Neural progenitor cell (in vitro differentiated cells): ENCODE data around the gene MAGI2. TPM values are rescaled to one million over a fixed set of nuclear protein-coding genes. Genes with fewer than 3 reads are reported as not detected.

Experiments used
- DNase-seq: peaks from one replicate; pipeline ENCODE4 v3.0.0-alpha.2; 2016; ENCODE audit warnings: low spot score
- H2AFZ ChIP-seq: fragments of 200-600 bp; sonication (generic); replicated peaks from 2 replicates; pipeline ENCODE4 v1.6.1; 2016; ENCODE audit warnings: antibody characterized with exemption
- H3F3A ChIP-seq: fragments of 200-600 bp; sonication (generic); 2 replicates; pipeline ENCODE4 v1.6.1; 2016; ENCODE audit warnings: antibody characterized with exemption, low read depth
- H3K27ac ChIP-seq: fragments of 200-600 bp; sonication (generic); 2 replicates; pipeline ENCODE4 v1.5.1; 2016; ENCODE audit warnings: mild to moderate bottlenecking
- H3K27me3 ChIP-seq: fragments of 200-600 bp; sonication (generic); 2 replicates; pipeline ENCODE4 v1.6.1; 2016; ENCODE audit warnings: mild to moderate bottlenecking, moderate library complexity
- H3K36me3 ChIP-seq: fragments of 200-600 bp; sonication (generic); 2 replicates; pipeline ENCODE4 v1.5.1; 2016
- H3K4me1 ChIP-seq: fragments of 200-600 bp; sonication (generic); 2 replicates; pipeline ENCODE4 v1.6.1; 2016; ENCODE audit warnings: mixed run types
- H3K4me2 ChIP-seq: fragments of 200-600 bp; sonication (generic); 2 replicates; pipeline ENCODE4 v1.6.1; 2016
- H3K4me3 ChIP-seq: fragments of 200-600 bp; sonication (generic); 2 replicates; pipeline ENCODE4 v1.5.1; 2016
- H3K79me2 ChIP-seq: fragments of 200-600 bp; sonication (generic); 2 replicates; pipeline ENCODE4 v1.6.1; 2016; ENCODE audit warnings: low read depth
- H3K9ac ChIP-seq: fragments of 200-600 bp; sonication (generic); 2 replicates; pipeline ENCODE4 v1.6.1; 2016
- H3K9me3 ChIP-seq: fragments of 200-600 bp; sonication (generic); 2 replicates; pipeline ENCODE4 v1.5.1; 2016; ENCODE audit warnings: low read depth
- H4K20me1 ChIP-seq: fragments of 200-600 bp; sonication (generic); 2 replicates; pipeline ENCODE4 v1.6.1; 2016; ENCODE audit warnings: low read depth
- H3K27ac Mint-ChIP-seq: 3 replicates; pipeline ENCODE4 v1.8.0; 2021; ENCODE audit warnings: mixed read lengths
- H3K27me3 Mint-ChIP-seq: 2 replicates; pipeline ENCODE4 v1.8.0; 2022; ENCODE audit warnings: low read depth, mild to moderate bottlenecking, inconsistent platforms, moderate library complexity, mixed read lengths; ENCODE audit not compliant: insufficient read depth
- H3K36me3 Mint-ChIP-seq: 3 replicates; pipeline ENCODE4 v1.8.0; 2021; ENCODE audit warnings: mixed read lengths
- H3K4me1 Mint-ChIP-seq: 3 replicates; pipeline ENCODE4 v1.8.0; 2021; ENCODE audit warnings: mixed read lengths
- H3K4me3 Mint-ChIP-seq: 3 replicates; pipeline ENCODE4 v1.8.0; 2021; ENCODE audit warnings: mild to moderate bottlenecking, moderate library complexity, mixed read lengths
- H3K9me3 Mint-ChIP-seq: 3 replicates; pipeline ENCODE4 v1.8.0; 2020; ENCODE audit warnings: mixed read lengths
- EZH2 ChIP-seq: fragments of 200-600 bp; sonication (generic); IDR thresholded peaks from 2 replicates; pipeline ENCODE4 v1.6.1; 2017; ENCODE audit warnings: antibody characterized with exemption, mild to moderate bottlenecking, moderate library complexity
- EZH2phosphoT487 ChIP-seq: fragments of 200-600 bp; sonication (generic); IDR thresholded peaks from 2 replicates; pipeline ENCODE4 v1.6.1; 2017; ENCODE audit warnings: antibody characterized with exemption
- total RNA-seq: library from RNA; depleted of rRNA; stranded (reverse); fragments of >200 nt; gene quantifications from 2 replicates; pipeline ENCODE4 v1.2.3, GENCODE V29; 2015; ENCODE audit warnings: low replicate concordance
- TF ChIP-seq, protein P1 (sequence below): fragments of 200-600 bp; sonication (generic); IDR thresholded peaks from 2 replicates; pipeline ENCODE4 v1.5.1; 2017; ENCODE audit warnings: antibody characterized with exemption, mild to moderate bottlenecking

The MAGI2 gene
- total RNA-seq, 1 donor from 2014 or later = 5.8 TPM

- H3K27me3 Mint-ChIP-seq = no peaks in the 10 kb centered on the region
Measured at GRCh38 chr7:78473571-78474301, 979.7 kb downstream of the MAGI2 start.

GRCh38 chr7:78473021-78473420 is 980.4 kb downstream of the MAGI2 start:
- no peaks in the 10 kb centered on the region for H3F3A ChIP-seq
- H3K27ac ChIP-seq = no peak overlapping the region
- TF ChIP-seq EZH2phosphoT487 (no peak), EZH2 (no peak)
- TF ChIP-seq, protein P1, sequence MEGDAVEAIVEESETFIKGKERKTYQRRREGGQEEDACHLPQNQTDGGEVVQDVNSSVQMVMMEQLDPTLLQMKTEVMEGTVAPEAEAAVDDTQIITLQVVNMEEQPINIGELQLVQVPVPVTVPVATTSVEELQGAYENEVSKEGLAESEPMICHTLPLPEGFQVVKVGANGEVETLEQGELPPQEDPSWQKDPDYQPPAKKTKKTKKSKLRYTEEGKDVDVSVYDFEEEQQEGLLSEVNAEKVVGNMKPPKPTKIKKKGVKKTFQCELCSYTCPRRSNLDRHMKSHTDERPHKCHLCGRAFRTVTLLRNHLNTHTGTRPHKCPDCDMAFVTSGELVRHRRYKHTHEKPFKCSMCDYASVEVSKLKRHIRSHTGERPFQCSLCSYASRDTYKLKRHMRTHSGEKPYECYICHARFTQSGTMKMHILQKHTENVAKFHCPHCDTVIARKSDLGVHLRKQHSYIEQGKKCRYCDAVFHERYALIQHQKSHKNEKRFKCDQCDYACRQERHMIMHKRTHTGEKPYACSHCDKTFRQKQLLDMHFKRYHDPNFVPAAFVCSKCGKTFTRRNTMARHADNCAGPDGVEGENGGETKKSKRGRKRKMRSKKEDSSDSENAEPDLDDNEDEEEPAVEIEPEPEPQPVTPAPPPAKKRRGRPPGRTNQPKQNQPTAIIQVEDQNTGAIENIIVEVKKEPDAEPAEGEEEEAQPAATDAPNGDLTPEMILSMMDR = no peak
- no peaks in the 10 kb centered on the region for H3K36me3 ChIP-seq
- H3K9me3 Mint-ChIP-seq = no peaks in the 10 kb centered on the region
- H3K9ac ChIP-seq = no peak overlapping the region
- no peak overlapping the region for H2AFZ ChIP-seq
- no peaks in the 10 kb centered on the region for H3K27me3 Mint-ChIP-seq
- no peaks in the 10 kb centered on the region for H3K4me1 Mint-ChIP-seq
- H3K4me3 Mint-ChIP-seq = no peak overlapping the region
- no peak overlapping the region for H3K4me2 ChIP-seq
- no peaks in the 10 kb centered on the region for H3K27me3 ChIP-seq
- H4K20me1 ChIP-seq = no peaks in the 10 kb centered on the region
- H3K36me3 Mint-ChIP-seq = no peaks in the 10 kb centered on the region
- no peaks in the 10 kb centered on the region for H3K9me3 ChIP-seq
- H3K4me3 ChIP-seq = no peak overlapping the region
- no peak for DNase-seq
- no peaks in the 10 kb centered on the region for H3K79me2 ChIP-seq
- H3K27ac Mint-ChIP-seq = no peak overlapping the region
- no peaks in the 10 kb centered on the region for H3K4me1 ChIP-seq

More at GRCh38 chr7:78473571-78474301, 979.7 kb downstream of the MAGI2 start:
- H4K20me1 ChIP-seq = no peaks in the 10 kb centered on the region
- no peaks in the 10 kb centered on the region for H3K79me2 ChIP-seq
- Mint-ChIP-seq H3K27ac (no peak overlapping the region), H3K36me3 (no peaks in the 10 kb centered on the region), H3K9me3 (no peaks in the 10 kb centered on the region), H3K4me1 (no peaks in the 10 kb centered on the region), H3K4me3 (no peak overlapping the region)
- TF ChIP-seq EZH2phosphoT487 = no peak
- no peak for TF ChIP-seq EZH2
- TF ChIP-seq, protein P1 = no peak
- no peak overlapping the region for H3K27ac ChIP-seq
- H3K4me1 ChIP-seq = peaks cover 5% of the 10 kb centered on the region
- no peaks in the 10 kb centered on the region for H3K36me3 ChIP-seq
- no peaks in the 10 kb centered on the region for H3K27me3 ChIP-seq
- DNase-seq = no peak
- peak overlapping the region; percentile 35 for H2AFZ ChIP-seq
- no peaks in the 10 kb centered on the region for H3F3A ChIP-seq
- no peak overlapping the region for H3K4me2 ChIP-seq
- no peak overlapping the region for H3K9ac ChIP-seq
- H3K9me3 ChIP-seq = no peaks in the 10 kb centered on the region
- no peak overlapping the region for H3K4me3 ChIP-seq

GRCh38 chr7:78472519-78472918 is 980.9 kb downstream of the MAGI2 start:
- no peak overlapping the region for H2AFZ ChIP-seq
- no peak overlapping the region for H3K4me2 ChIP-seq
- H3K4me3 ChIP-seq = no peak overlapping the region
- Mint-ChIP-seq H3K27me3 (no peaks in the 10 kb centered on the region), H3K36me3 (no peaks in the 10 kb centered on the region), H3K27ac (no peak overlapping the region), H3K4me1 (no peaks in the 10 kb centered on the region), H3K9me3 (no peaks in the 10 kb centered on the region), H3K4me3 (no peak overlapping the region)
- H3F3A ChIP-seq = no peaks in the 10 kb centered on the region
- no peak for DNase-seq
- no peaks in the 10 kb centered on the region for H3K4me1 ChIP-seq
- no peaks in the 10 kb centered on the region for H3K79me2 ChIP-seq
- no peaks in the 10 kb centered on the region for H3K36me3 ChIP-seq
- no peak overlapping the region for H3K9ac ChIP-seq
- no peak overlapping the region for H3K27ac ChIP-seq
- H4K20me1 ChIP-seq = no peaks in the 10 kb centered on the region
- H3K9me3 ChIP-seq = no peaks in the 10 kb centered on the region
- TF ChIP-seq, protein P1 = no peak
- no peak for TF ChIP-seq EZH2
- TF ChIP-seq EZH2phosphoT487 = no peak
- no peaks in the 10 kb centered on the region for H3K27me3 ChIP-seq
